Erythroblast (primary cell): Measurements from ENCODE around the gene WDR93.

Experiments
- DNase-seq, 2 experiments: peaks; one replicate each; lab custom pipeline; 2025; lab: John Stamatoyannopoulos, UW
- GATA1 ChIP-seq: IDR thresholded peaks from 2 replicates; pipeline ENCODE4 v1.6.1; 2011; ENCODE audit warnings: low read depth, mild to moderate bottlenecking, control low read depth, low read length, moderate library complexity
- POLR2A ChIP-seq: IDR thresholded peaks from 2 replicates; pipeline ENCODE4 v1.6.1; 2011; ENCODE audit warnings: mild to moderate bottlenecking, low read length

WDR93 gene

GRCh38 chr15:89690276-89691218 is at the start of gene WDR93, which contains the start of gene PEX11A:
Gene WDR93, plus strand, starts transcription at chr15:89690811. Its CDS starts 10,936 bp downstream, at chr15:89701747.
Gene PEX11A, minus strand, starts transcription at chr15:89690754. Its CDS starts 122 bp downstream, at chr15:89690632.
- peak; percentile 73 to 75 for DNase-seq
- TF ChIP-seq GATA1 (no peak), POLR2A (no peak)

GRCh38 chr15:89641053-89641452 is 49.6 kb upstream of the WDR93 start:
- no peak for DNase-seq
- TF ChIP-seq GATA1 (no peak), POLR2A (no peak)

GRCh38 chr15:89642106-89642505 is 48.5 kb upstream of the WDR93 start:
- no peak for TF ChIP-seq GATA1
- DNase-seq = no peak

- no peak for TF ChIP-seq GATA1
- no peak for TF ChIP-seq POLR2A
- no peak for DNase-seq
These were observed 44.9 kb upstream of the WDR93 start for GRCh38 chr15:89645680-89646079.

- TF ChIP-seq POLR2A (no peak), GATA1 (no peak)
- no peak for DNase-seq
These were observed 44.0 kb upstream of the WDR93 start for GRCh38 chr15:89646416-89647141.

GRCh38 chr15:89647191-89647851 is 43.3 kb upstream of the WDR93 start:
- DNase-seq = peak; percentile 56 to 77

GRCh38 chr15:89648106-89649012 is 42.3 kb upstream of the WDR93 start:
- DNase-seq = no peak

More at GRCh38 chr15:89647191-89647851, 43.3 kb upstream of the WDR93 start:
- no peak for TF ChIP-seq GATA1
- TF ChIP-seq POLR2A = no peak

GRCh38 chr15:89649013-89649625 is 41.5 kb upstream of the WDR93 start:
- TF ChIP-seq POLR2A (no peak), GATA1 (no peak)
- DNase-seq = no peak

More at GRCh38 chr15:89648106-89649012, 42.3 kb upstream of the WDR93 start:
- TF ChIP-seq GATA1 = no peak
- TF ChIP-seq POLR2A = no peak

GRCh38 chr15:89649716-89650115 is 40.9 kb upstream of the WDR93 start:
- no peak for DNase-seq
- TF ChIP-seq POLR2A (no peak), GATA1 (no peak)

- DNase-seq = no peak
- TF ChIP-seq POLR2A = no peak
- TF ChIP-seq GATA1 = no peak
These were observed 38.5 kb upstream of the WDR93 start for GRCh38 chr15:89652131-89652530.

- no peak for DNase-seq
- no peak for TF ChIP-seq POLR2A
- no peak for TF ChIP-seq GATA1
These were observed 37.9 kb upstream of the WDR93 start for GRCh38 chr15:89652666-89653065.

- DNase-seq = no peak
- no peak for TF ChIP-seq POLR2A
- TF ChIP-seq GATA1 = no peak
These were observed 37.0 kb upstream of the WDR93 start for GRCh38 chr15:89653578-89653977.
